ENCODE measurements around the gene MRPL12. TPM values are rescaled to one million over a fixed set of nuclear protein-coding genes. Genes with fewer than 3 reads are reported as not detected.
A peak's percentile ranks its signal among the peaks of the same experiment; 100 is the strongest.

MRPL12 gene
- total and polyA plus RNA-seq, 2 experiments from 2014 or later, result 4.3 to 78.5 TPM

- no peak overlapping the region for H3K4me2 ChIP-seq (ENCODE audit: unreplicated experiment)
- peaks cover 23% of the 10 kb centered on the region for H3K4me1 ChIP-seq (ENCODE audit: insufficient read depth)
- no peak overlapping the region for H3K27ac ChIP-seq
- no peak for DNase-seq
- TF ChIP-seq EZH2phosphoT487 (IDR thresholded peaks at IDR 0.05; ENCODE audit: insufficient read depth, low read depth) (no peak), EZH2 (IDR thresholded peaks at IDR 0.05; ENCODE audit: insufficient read depth, poor library complexity, severe bottlenecking) (no peak)
- peaks cover 92% of the 10 kb centered on the region for H3K79me2 ChIP-seq (ENCODE audit: insufficient read depth)
- in situ Hi-C loops (cut with MboI), result no loop called here
- H3K9me3 ChIP-seq (ENCODE audit: low read depth), result no peaks in the 10 kb centered on the region
- no peak overlapping the region for H2AFZ ChIP-seq
- H3K9me2 ChIP-seq (ENCODE audit: insufficient read depth), result no peaks in the 10 kb centered on the region
- no peaks in the 10 kb centered on the region for H3K27me3 ChIP-seq (replicated peaks; ENCODE audit: insufficient read depth)
- peaks cover 6% of the 10 kb centered on the region; the same call in 1 of the 2 replicates for H4K20me1 ChIP-seq (ENCODE audit: insufficient read depth)
- 91 to 94% methylated on average over 17 to 20 of the region's 20 CpGs for WGBS, 2 experiments (ENCODE audit: low coverage in 1 of 2, low lambda C conversion rate in 2 of 2, missing lambda C conversion rate in 2 of 2)
- H3K4me3 ChIP-seq, result no peak overlapping the region
- peaks cover 7% of the 10 kb centered on the region for H3F3A ChIP-seq (ENCODE audit: insufficient read depth)
- H3K9ac ChIP-seq, result 0 out of 2 replicates have a peak overlapping the region, but pooled peaks have one; percentile 93
- peaks cover 30% of the 10 kb centered on the region for H3K36me3 ChIP-seq (ENCODE audit: low read depth)
Measured at GRCh38 chr17:81686614-81687013, 16.6 kb upstream of the MRPL12 start.

GRCh38 chr17:81687770-81688541, 15.2 kb upstream of the MRPL12 start:
- Histone ChIP-seq H3K9me3 (ENCODE audit: low read depth) (no peaks in the 10 kb centered on the region), H3K4me2 (ENCODE audit: unreplicated experiment) (no peak overlapping the region), H3K36me3 (ENCODE audit: low read depth) (peaks cover 38% of the 10 kb centered on the region), H3K27ac (no peak overlapping the region), H3K4me3 (no peak overlapping the region), H3K9me2 (ENCODE audit: insufficient read depth) (no peaks in the 10 kb centered on the region), H3K9ac (no peak overlapping the region), H3F3A (ENCODE audit: insufficient read depth) (peaks cover 7% of the 10 kb centered on the region), H2AFZ (no peak overlapping the region), H3K27me3 (replicated peaks; ENCODE audit: insufficient read depth) (no peaks in the 10 kb centered on the region), H3K79me2 (ENCODE audit: insufficient read depth) (peaks cover 92% of the 10 kb centered on the region), H3K4me1 (ENCODE audit: insufficient read depth) (peaks cover 14% of the 10 kb centered on the region), H4K20me1 (ENCODE audit: insufficient read depth) (peaks cover 6% of the 10 kb centered on the region; the same call in 1 of the 2 replicates)
- TF ChIP-seq EZH2 (IDR thresholded peaks at IDR 0.05; ENCODE audit: insufficient read depth, poor library complexity, severe bottlenecking) (no peak), EZH2phosphoT487 (IDR thresholded peaks at IDR 0.05; ENCODE audit: insufficient read depth, low read depth) (no peak)
- WGBS, 2 experiments (ENCODE audit: low coverage in 1 of 2, low lambda C conversion rate in 2 of 2, missing lambda C conversion rate in 2 of 2), result 94% methylated on average over 38 to 41 of the region's 41 CpGs
- no peak for DNase-seq
- in situ Hi-C loops (cut with MboI), result no loop called here

GRCh38 chr17:81688616-81689015, 14.6 kb upstream of the MRPL12 start:
- H2AFZ ChIP-seq, result no peak overlapping the region
- in situ Hi-C loops (cut with MboI), result no loop called here
- no peak overlapping the region for H3K9ac ChIP-seq
- H3K27ac ChIP-seq, result no peak overlapping the region
- peaks cover 7% of the 10 kb centered on the region for H3F3A ChIP-seq (ENCODE audit: insufficient read depth)
- H3K4me1 ChIP-seq (ENCODE audit: insufficient read depth), result peaks cover 14% of the 10 kb centered on the region
- no peak overlapping the region for H3K4me2 ChIP-seq (ENCODE audit: unreplicated experiment)
- 89 to 90% methylated on average over 12 to 14 of the region's 14 CpGs for WGBS, 2 experiments (ENCODE audit: low coverage in 1 of 2, low lambda C conversion rate in 2 of 2, missing lambda C conversion rate in 2 of 2)
- H3K9me3 ChIP-seq (ENCODE audit: low read depth), result no peaks in the 10 kb centered on the region
- no peaks in the 10 kb centered on the region for H3K27me3 ChIP-seq (replicated peaks; ENCODE audit: insufficient read depth)
- H3K4me3 ChIP-seq, result no peak overlapping the region
- peaks cover 6% of the 10 kb centered on the region; the same call in 1 of the 2 replicates for H4K20me1 ChIP-seq (ENCODE audit: insufficient read depth)
- H3K79me2 ChIP-seq (ENCODE audit: insufficient read depth), result peaks cover 93% of the 10 kb centered on the region
- H3K36me3 ChIP-seq (ENCODE audit: low read depth), result peaks cover 38% of the 10 kb centered on the region
- DNase-seq, result no peak
- TF ChIP-seq EZH2phosphoT487 (IDR thresholded peaks at IDR 0.05; ENCODE audit: insufficient read depth, low read depth) (no peak), EZH2 (IDR thresholded peaks at IDR 0.05; ENCODE audit: insufficient read depth, poor library complexity, severe bottlenecking) (no peak)
- H3K9me2 ChIP-seq (ENCODE audit: insufficient read depth), result no peaks in the 10 kb centered on the region

- no peaks in the 10 kb centered on the region for H3K9me2 ChIP-seq (ENCODE audit: insufficient read depth)
- H3F3A ChIP-seq (ENCODE audit: insufficient read depth), result no peaks in the 10 kb centered on the region
- WGBS, 2 experiments (ENCODE audit: low coverage in 1 of 2, low lambda C conversion rate in 2 of 2, missing lambda C conversion rate in 2 of 2), result 94 to 95% methylated on average over 18 of the region's 18 CpGs
- in situ Hi-C loops (cut with MboI), result no loop called here
- H4K20me1 ChIP-seq (ENCODE audit: insufficient read depth), result peaks cover 6% of the 10 kb centered on the region; the same call in 1 of the 2 replicates
- no peak for TF ChIP-seq EZH2 (IDR thresholded peaks at IDR 0.05; ENCODE audit: insufficient read depth, poor library complexity, severe bottlenecking)
- no peak for TF ChIP-seq EZH2phosphoT487 (IDR thresholded peaks at IDR 0.05; ENCODE audit: insufficient read depth, low read depth)
- no peaks in the 10 kb centered on the region for H3K27me3 ChIP-seq (replicated peaks; ENCODE audit: insufficient read depth)
- no peaks in the 10 kb centered on the region for H3K9me3 ChIP-seq (ENCODE audit: low read depth)
- DNase-seq, result no peak
- peaks cover 8% of the 10 kb centered on the region for H3K4me1 ChIP-seq (ENCODE audit: insufficient read depth)
- no peak overlapping the region for H3K4me3 ChIP-seq
- no peak overlapping the region for H2AFZ ChIP-seq
- peaks cover 38% of the 10 kb centered on the region for H3K36me3 ChIP-seq (ENCODE audit: low read depth)
- no peak overlapping the region for H3K9ac ChIP-seq
- no peak overlapping the region for H3K4me2 ChIP-seq (ENCODE audit: unreplicated experiment)
- no peak overlapping the region for H3K27ac ChIP-seq
- peaks cover 99% of the 10 kb centered on the region for H3K79me2 ChIP-seq (ENCODE audit: insufficient read depth)
Measured at GRCh38 chr17:81690066-81690465, 13.1 kb upstream of the MRPL12 start.

All from GM23248 (cell line).